IPS-18a (cell line): ENCODE data around the gene TRPM8.
"Not testable (repeated sequence)": the region's sequence is repeated elsewhere in the genome, so short reads cannot be mapped to it uniquely, and the experiment has no call there.

Experiments used
- H3K27ac ChIP-seq: one replicate; pipeline ENCODE4 v1.5.1; 2013; ENCODE audit warnings: low read length
- H3K27me3 ChIP-seq: one replicate; pipeline ENCODE4 v1.6.1; 2013; ENCODE audit warnings: mild to moderate bottlenecking, low read length; ENCODE audit not compliant: control insufficient read depth, insufficient read depth
- H3K36me3 ChIP-seq: one replicate; pipeline ENCODE4 v1.6.1; 2013; ENCODE audit warnings: low read depth, low read length; ENCODE audit not compliant: control insufficient read depth
- H3K4me1 ChIP-seq: one replicate; pipeline ENCODE4 v1.6.1; 2013; ENCODE audit warnings: low read depth, low read length; ENCODE audit not compliant: control insufficient read depth
- H3K4me3 ChIP-seq: one replicate; pipeline ENCODE4 v1.5.1; 2013; ENCODE audit warnings: low read length
- H3K9ac ChIP-seq: one replicate; pipeline ENCODE4 v1.6.1; 2013; ENCODE audit warnings: mild to moderate bottlenecking, low read length, moderate library complexity
- H3K9me3 ChIP-seq: one replicate; pipeline ENCODE4 v1.6.1; 2013; ENCODE audit warnings: low read depth, low read length; ENCODE audit not compliant: control insufficient read depth

The TRPM8 gene

GRCh38 chr2:233964581-233964980 is 47.4 kb downstream of the TRPM8 start:
- H3K9ac ChIP-seq: no peak overlapping the region
- H3K9me3 ChIP-seq: no peaks in the 10 kb centered on the region
- H3K36me3 ChIP-seq: no peaks in the 10 kb centered on the region
- H3K27ac ChIP-seq: no peak overlapping the region
- no peaks in the 10 kb centered on the region for H3K4me1 ChIP-seq
- no peaks in the 10 kb centered on the region for H3K27me3 ChIP-seq
- no peak overlapping the region for H3K4me3 ChIP-seq

GRCh38 chr2:233965032-233965603 is 47.9 kb downstream of the TRPM8 start:
- Histone ChIP-seq H3K9ac (no peak overlapping the region), H3K27me3 (no peaks in the 10 kb centered on the region), H3K36me3 (no peaks in the 10 kb centered on the region), H3K9me3 (no peaks in the 10 kb centered on the region), H3K4me1 (no peaks in the 10 kb centered on the region), H3K27ac (no peak overlapping the region), H3K4me3 (no peak overlapping the region)

GRCh38 chr2:233965646-233966045 is 48.5 kb downstream of the TRPM8 start:
- H3K9me3 ChIP-seq, H3K27me3 ChIP-seq, H3K4me1 ChIP-seq, H3K9ac ChIP-seq, H3K36me3 ChIP-seq, H3K27ac ChIP-seq, H3K4me3 ChIP-seq: not testable (repeated sequence)

DNA sequence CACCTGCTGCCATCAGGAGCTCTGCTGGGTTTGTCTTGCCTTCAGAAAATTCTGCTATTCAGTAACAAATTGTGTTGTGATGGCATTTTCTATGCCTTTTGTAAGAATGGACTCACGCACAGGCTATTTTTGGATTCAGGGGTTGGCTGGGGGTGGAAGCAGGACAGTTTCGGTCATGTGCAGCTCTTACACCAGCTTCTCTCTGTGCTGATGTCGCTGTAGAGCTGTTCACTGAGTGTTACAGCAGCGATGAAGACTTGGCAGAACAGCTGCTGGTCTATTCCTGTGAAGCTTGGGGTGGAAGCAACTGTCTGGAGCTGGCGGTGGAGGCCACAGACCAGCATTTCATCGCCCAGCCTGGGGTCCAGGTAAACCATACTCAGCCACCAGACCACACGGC is 49.2 kb downstream of the TRPM8 start:
- Histone ChIP-seq H3K9me3 (no peaks in the 10 kb centered on the region), H3K4me1 (no peaks in the 10 kb centered on the region), H3K27ac (no peak overlapping the region), H3K9ac (no peak overlapping the region), H3K27me3 (no peaks in the 10 kb centered on the region), H3K36me3 (no peaks in the 10 kb centered on the region), H3K4me3 (no peak overlapping the region)

GRCh38 chr2:233967164-233967563 is 50.0 kb downstream of the TRPM8 start:
- H3K4me1 ChIP-seq: no peaks in the 10 kb centered on the region
- no peaks in the 10 kb centered on the region for H3K27me3 ChIP-seq
- no peaks in the 10 kb centered on the region for H3K36me3 ChIP-seq
- no peaks in the 10 kb centered on the region for H3K9me3 ChIP-seq
- H3K4me3 ChIP-seq: no peak overlapping the region
- no peak overlapping the region for H3K9ac ChIP-seq
- H3K27ac ChIP-seq: no peak overlapping the region

DNA sequence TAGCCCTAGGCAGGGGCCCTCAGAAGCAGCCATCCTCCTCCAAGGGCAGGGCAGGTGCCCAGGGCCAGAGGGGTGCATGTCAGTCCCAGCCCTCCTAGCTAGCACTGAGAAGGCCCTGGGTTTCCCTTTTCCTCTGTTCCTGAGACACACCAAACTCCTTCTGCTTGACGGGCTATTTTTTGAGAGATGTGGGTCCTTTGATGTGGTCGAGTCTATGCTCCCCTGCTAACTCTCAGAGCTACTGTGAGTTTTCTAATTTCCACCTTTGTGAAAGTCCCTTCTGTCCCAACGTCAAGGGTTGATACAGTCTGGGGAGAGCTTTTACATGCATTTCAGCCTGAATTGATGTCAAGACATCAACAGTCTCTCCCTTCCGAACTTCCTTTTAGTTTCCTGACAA is 51.4 kb downstream of the TRPM8 start:
- Histone ChIP-seq H3K36me3 (no peaks in the 10 kb centered on the region), H3K27ac (no peak overlapping the region), H3K4me1 (peaks cover under 1% of the 10 kb centered on the region), H3K27me3 (no peaks in the 10 kb centered on the region), H3K9me3 (no peaks in the 10 kb centered on the region), H3K4me3 (no peak overlapping the region), H3K9ac (no peak overlapping the region)

DNA sequence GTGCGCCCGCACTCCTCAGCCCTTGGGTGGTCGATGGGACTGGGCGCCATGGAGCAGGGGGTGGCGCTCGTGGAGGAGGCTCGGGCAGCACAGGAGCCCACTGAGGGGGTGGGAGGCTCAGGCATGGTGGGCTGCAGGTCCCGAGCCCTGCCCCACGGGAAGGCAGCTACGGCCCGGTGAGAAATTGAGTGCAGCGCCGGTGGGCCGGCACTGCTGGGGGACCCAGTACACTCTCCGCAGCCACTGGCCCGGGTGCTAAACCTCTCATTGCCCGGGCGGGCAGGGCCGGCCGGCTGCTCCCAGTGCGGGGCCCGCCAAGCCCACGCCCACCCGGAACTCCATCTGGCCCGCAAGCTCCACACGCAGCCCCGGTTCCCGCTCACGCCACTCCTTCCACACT is 55.3 kb downstream of the TRPM8 start:
- H3K4me3 ChIP-seq, H3K36me3 ChIP-seq, H3K27ac ChIP-seq, H3K9ac ChIP-seq, H3K9me3 ChIP-seq, H3K4me1 ChIP-seq, H3K27me3 ChIP-seq: not testable (repeated sequence)

- Histone ChIP-seq H3K36me3 (no peaks in the 10 kb centered on the region), H3K9ac (no peak overlapping the region), H3K9me3 (no peaks in the 10 kb centered on the region), H3K27ac (no peak overlapping the region), H3K4me3 (no peak overlapping the region), H3K27me3 (no peaks in the 10 kb centered on the region), H3K4me1 (peaks cover 4% of the 10 kb centered on the region)
Measured at GRCh38 chr2:233972941-233973575, 55.9 kb downstream of the TRPM8 start.

- Histone ChIP-seq H3K9ac (no peak overlapping the region), H3K27me3 (no peaks in the 10 kb centered on the region), H3K36me3 (no peaks in the 10 kb centered on the region), H3K27ac (no peak overlapping the region), H3K4me1 (peaks cover 4% of the 10 kb centered on the region), H3K9me3 (no peaks in the 10 kb centered on the region), H3K4me3 (no peak overlapping the region)
Measured at GRCh38 chr2:233973786-233974185, 56.6 kb downstream of the TRPM8 start.

DNA sequence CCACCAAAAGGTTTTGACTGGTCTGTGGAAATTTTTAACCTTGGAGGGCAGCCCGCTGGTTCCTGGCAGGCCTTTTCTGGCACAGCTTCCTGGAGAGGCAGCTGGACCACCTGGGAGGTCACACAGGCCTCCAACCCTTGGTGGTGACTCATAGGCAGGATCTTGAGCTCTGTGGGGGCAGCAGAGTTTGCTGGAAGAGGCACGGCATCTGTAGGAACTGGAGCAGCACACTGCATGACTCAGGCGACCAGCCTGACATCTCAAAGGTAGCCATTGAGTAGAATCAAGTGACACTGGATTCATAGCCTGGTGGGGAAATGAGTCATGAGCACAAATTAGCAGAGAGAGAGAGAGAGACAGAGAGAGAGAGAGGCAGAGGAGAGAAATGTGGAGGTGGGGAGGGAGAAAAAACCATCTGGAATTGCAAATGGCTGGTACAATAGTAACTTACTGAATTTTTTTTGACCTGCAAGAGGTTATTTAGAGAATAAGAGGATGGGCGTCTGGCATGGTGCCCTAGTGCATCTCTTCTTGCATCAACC is 57.4 kb downstream of the TRPM8 start:
- Histone ChIP-seq H3K9ac (no peak overlapping the region), H3K27ac (no peak overlapping the region), H3K36me3 (no peaks in the 10 kb centered on the region), H3K9me3 (no peaks in the 10 kb centered on the region), H3K4me3 (no peak overlapping the region), H3K4me1 (peaks cover 4% of the 10 kb centered on the region), H3K27me3 (no peaks in the 10 kb centered on the region)

- Histone ChIP-seq H3K36me3 (no peaks in the 10 kb centered on the region), H3K9ac (no peak overlapping the region), H3K27me3 (no peaks in the 10 kb centered on the region), H3K4me1 (peaks cover 4% of the 10 kb centered on the region), H3K9me3 (no peaks in the 10 kb centered on the region), H3K4me3 (no peak overlapping the region), H3K27ac (no peak overlapping the region)
Measured at GRCh38 chr2:233976087-233976486, 58.9 kb downstream of the TRPM8 start.

DNA sequence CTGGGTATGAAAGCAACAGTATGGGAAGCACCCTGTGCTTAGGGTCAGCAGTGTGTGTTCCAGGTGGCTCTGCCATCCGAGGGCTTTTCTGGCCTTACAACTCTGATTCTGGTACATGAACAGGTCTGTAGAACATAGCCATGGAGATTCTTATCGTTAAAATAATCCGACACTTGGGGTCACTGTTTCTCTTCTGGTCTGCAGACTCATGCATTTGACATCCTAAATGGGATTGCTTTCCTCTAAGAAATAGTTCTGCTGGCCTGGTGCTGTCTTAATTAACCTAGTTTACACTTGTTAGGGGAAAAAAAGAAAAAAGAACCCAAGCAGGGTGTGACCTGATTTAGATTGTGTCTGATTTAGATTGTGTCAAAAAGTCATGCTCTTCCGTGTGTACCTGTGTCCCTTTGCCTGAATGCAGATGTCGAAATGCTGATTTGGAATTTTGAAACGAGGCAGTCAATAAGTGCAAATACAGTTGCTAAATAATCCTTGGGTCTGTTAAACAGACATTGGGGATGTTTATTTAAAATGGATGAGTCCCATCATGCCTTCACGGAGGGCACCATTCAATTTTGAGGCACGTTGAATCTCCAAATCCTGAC is 59.6 kb downstream of the TRPM8 start:
- no peaks in the 10 kb centered on the region for H3K36me3 ChIP-seq
- no peak overlapping the region for H3K4me3 ChIP-seq
- H3K27ac ChIP-seq: no peak overlapping the region
- H3K9me3 ChIP-seq: no peaks in the 10 kb centered on the region
- no peak overlapping the region for H3K9ac ChIP-seq
- H3K27me3 ChIP-seq: no peaks in the 10 kb centered on the region
- H3K4me1 ChIP-seq: peaks cover 4% of the 10 kb centered on the region
